KMS-11 (cell line): ENCODE results near the gene ARL15.

Experiments used
- H2AFZ ChIP-seq: fragments of 200-600 bp; sonication (generic); 2 replicates; pipeline ENCODE4 v1.6.1; 2016; ENCODE audit warnings: antibody characterized with exemption, mixed run types, low read depth
- H3K27ac ChIP-seq: fragments of 200-600 bp; sonication (generic); 2 replicates; pipeline ENCODE4 v1.6.1; 2016; ENCODE audit warnings: mild to moderate bottlenecking, mixed run types
- H3K27me3 ChIP-seq: fragments of 200-600 bp; sonication (generic); 2 replicates; pipeline ENCODE4 v1.6.1; 2017; ENCODE audit warnings: mild to moderate bottlenecking, low read depth, mixed run types, moderate library complexity; ENCODE audit not compliant: insufficient read depth
- H3K36me3 ChIP-seq: fragments of 200-600 bp; sonication (generic); 2 replicates; pipeline ENCODE4 v1.6.1; 2017; ENCODE audit warnings: mild to moderate bottlenecking, mixed run types; ENCODE audit not compliant: insufficient read depth
- H3K4me1 ChIP-seq: fragments of 200-600 bp; sonication (generic); 2 replicates; pipeline ENCODE4 v1.6.1; 2016; ENCODE audit warnings: mild to moderate bottlenecking, low read depth, mixed run types; ENCODE audit not compliant: poor library complexity, severe bottlenecking
- H3K4me2 ChIP-seq: fragments of 200-600 bp; sonication (generic); 2 replicates; pipeline ENCODE4 v1.7.0; 2016; ENCODE audit warnings: mild to moderate bottlenecking, mixed run types
- H3K4me3 ChIP-seq: fragments of 200-600 bp; sonication (generic); IDR thresholded peaks from 2 replicates; pipeline ENCODE4 v1.6.1; 2017; ENCODE audit warnings: low read depth, low read length, mixed read lengths; ENCODE audit not compliant: insufficient read depth
- H3K79me2 ChIP-seq: fragments of 200-600 bp; sonication (generic); 2 replicates; pipeline ENCODE4 v1.6.1; 2016; ENCODE audit warnings: low read depth, mixed run types; ENCODE audit not compliant: insufficient read depth
- H3K9ac ChIP-seq: fragments of 200-600 bp; sonication (generic); 2 replicates; pipeline ENCODE4 v1.6.1; 2016; ENCODE audit warnings: mild to moderate bottlenecking, mixed run types
- H4K20me1 ChIP-seq: fragments of 200-600 bp; sonication (generic); 2 replicates; pipeline ENCODE4 v1.6.1; 2016; ENCODE audit warnings: mild to moderate bottlenecking, mixed run types; ENCODE audit not compliant: insufficient read depth
- CTCF ChIP-seq: fragments of 200-600 bp; sonication (generic); conservative IDR thresholded peaks from 2 replicates; pipeline ENCODE4 v1.6.1; 2017; ENCODE audit warnings: low read depth, mild to moderate bottlenecking, antibody characterized with exemption, low read length, moderate library complexity, mixed read lengths

The ARL15 gene

GRCh38 chr5:53924392-53924791, 386.0 kb downstream of the ARL15 start:
- no peaks in the 10 kb centered on the region for H3K27me3 ChIP-seq
- no peak overlapping the region for H3K4me3 ChIP-seq
- no peaks in the 10 kb centered on the region for H3K79me2 ChIP-seq
- no peaks in the 10 kb centered on the region for H3K4me1 ChIP-seq
- TF ChIP-seq CTCF = no peak
- H3K9ac ChIP-seq = no peak overlapping the region
- H3K36me3 ChIP-seq = no peaks in the 10 kb centered on the region
- H3K4me2 ChIP-seq = no peak overlapping the region
- no peaks in the 10 kb centered on the region for H4K20me1 ChIP-seq
- no peak overlapping the region for H2AFZ ChIP-seq
- no peak overlapping the region for H3K27ac ChIP-seq

GRCh38 chr5:53923961-53924360, 386.4 kb downstream of the ARL15 start:
- H3K9ac ChIP-seq = no peak overlapping the region
- H2AFZ ChIP-seq = no peak overlapping the region
- no peak overlapping the region for H3K4me2 ChIP-seq
- no peaks in the 10 kb centered on the region for H3K4me1 ChIP-seq
- no peak overlapping the region for H3K4me3 ChIP-seq
- no peak overlapping the region for H3K27ac ChIP-seq
- H3K36me3 ChIP-seq = no peaks in the 10 kb centered on the region
- H3K79me2 ChIP-seq = no peaks in the 10 kb centered on the region
- no peaks in the 10 kb centered on the region for H3K27me3 ChIP-seq
- H4K20me1 ChIP-seq = no peaks in the 10 kb centered on the region
- no peak for TF ChIP-seq CTCF

GRCh38 chr5:53922508-53923498, 387.6 kb downstream of the ARL15 start:
- no peaks in the 10 kb centered on the region for H3K4me1 ChIP-seq
- no peaks in the 10 kb centered on the region for H3K27me3 ChIP-seq
- no peak for TF ChIP-seq CTCF
- no peak overlapping the region for H3K4me3 ChIP-seq
- no peak overlapping the region for H2AFZ ChIP-seq
- H3K9ac ChIP-seq = no peak overlapping the region
- no peaks in the 10 kb centered on the region for H3K36me3 ChIP-seq
- H3K27ac ChIP-seq = no peak overlapping the region
- no peaks in the 10 kb centered on the region for H4K20me1 ChIP-seq
- H3K79me2 ChIP-seq = no peaks in the 10 kb centered on the region
- H3K4me2 ChIP-seq = no peak overlapping the region

- no peak for TF ChIP-seq CTCF
- Histone ChIP-seq H3K4me1 (no peaks in the 10 kb centered on the region), H3K36me3 (no peaks in the 10 kb centered on the region), H4K20me1 (no peaks in the 10 kb centered on the region), H2AFZ (no peak overlapping the region), H3K27me3 (no peaks in the 10 kb centered on the region), H3K4me2 (no peak overlapping the region), H3K79me2 (no peaks in the 10 kb centered on the region), H3K4me3 (no peak overlapping the region), H3K27ac (no peak overlapping the region), H3K9ac (no peak overlapping the region)
Measured at GRCh38 chr5:53917826-53918225, 392.5 kb downstream of the ARL15 start.
